ENCODE results near the gene FOXP1.

FOXP1 gene

DNA sequence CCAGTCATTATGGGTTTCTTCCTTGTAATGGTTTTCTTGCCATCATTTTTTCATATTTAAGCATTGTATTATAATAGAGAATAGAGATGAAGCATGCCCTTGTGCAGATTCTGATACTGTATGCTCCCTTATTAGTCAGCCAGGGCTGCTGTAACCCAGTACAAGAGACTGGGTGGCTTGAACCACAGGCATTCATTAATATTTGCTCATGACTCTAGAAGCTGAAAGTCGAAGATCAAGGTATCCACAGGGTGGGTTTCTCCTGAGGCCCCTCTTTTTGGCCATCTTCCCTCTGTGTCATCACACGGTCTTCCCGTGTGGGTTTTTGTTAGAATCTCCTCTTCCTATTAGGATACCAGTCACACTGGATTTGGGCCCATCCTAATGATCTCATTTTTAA lies 74.5 kb downstream of the FOXP1 start:
- H2AFZ ChIP-seq (ENCODE audit: low read length, unreplicated experiment), result no peak overlapping the region
- peaks cover 7% of the 10 kb centered on the region for H3K79me2 ChIP-seq (ENCODE audit: control insufficient read depth, insufficient read depth, low read length, unreplicated experiment)
- H3K27ac ChIP-seq (ENCODE audit: low read depth, low read length), result no peak overlapping the region
- peaks cover 25% of the 10 kb centered on the region for H3K4me1 ChIP-seq (ENCODE audit: control insufficient read depth, insufficient read depth, low read length, unreplicated experiment)
- no peaks in the 10 kb centered on the region for H3K27me3 ChIP-seq (ENCODE audit: insufficient read depth, low read length)
- no peak overlapping the region for H3K4me3 ChIP-seq (ENCODE audit: low read depth, low read length)
- H3K36me3 ChIP-seq (ENCODE audit: insufficient read depth, low read length), result no peaks in the 10 kb centered on the region

DNA sequence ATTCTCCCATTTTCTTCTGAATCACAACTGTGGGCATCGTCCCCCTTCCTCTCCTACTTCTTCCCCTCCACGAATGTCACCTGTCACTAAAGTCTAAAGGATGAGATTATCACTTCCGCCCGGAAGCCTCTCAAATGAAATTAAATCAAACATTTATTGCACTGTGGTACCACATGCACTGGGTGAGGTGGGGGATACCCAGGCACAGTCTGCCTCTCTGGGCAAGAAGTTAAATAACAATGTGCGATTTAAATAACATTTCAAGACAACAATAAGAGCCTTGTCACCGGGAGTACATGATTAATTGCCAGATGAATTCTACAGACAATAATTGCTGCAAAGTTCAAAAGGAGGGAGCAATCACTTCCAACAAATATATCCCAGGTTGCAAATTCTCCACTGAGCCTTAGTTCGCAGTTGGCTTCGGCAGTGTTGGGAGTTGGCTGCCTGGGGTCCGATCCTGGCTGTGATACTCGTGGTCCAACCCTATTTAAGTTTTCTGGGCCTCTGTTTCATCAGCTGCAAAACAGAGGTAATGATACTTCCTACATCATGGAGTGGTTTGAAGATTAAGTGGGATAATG lies 77.7 kb downstream of the FOXP1 start:
- Histone ChIP-seq H3K4me1 (ENCODE audit: control insufficient read depth, insufficient read depth, low read length, unreplicated experiment) (peaks cover 27% of the 10 kb centered on the region), H3K27me3 (ENCODE audit: insufficient read depth, low read length) (no peaks in the 10 kb centered on the region), H3K27ac (ENCODE audit: low read depth, low read length) (no peak overlapping the region), H2AFZ (ENCODE audit: low read length, unreplicated experiment) (no peak overlapping the region), H3K36me3 (ENCODE audit: insufficient read depth, low read length) (no peaks in the 10 kb centered on the region), H3K79me2 (ENCODE audit: control insufficient read depth, insufficient read depth, low read length, unreplicated experiment) (peaks cover 4% of the 10 kb centered on the region), H3K4me3 (ENCODE audit: low read depth, low read length) (no peak overlapping the region)

DNA sequence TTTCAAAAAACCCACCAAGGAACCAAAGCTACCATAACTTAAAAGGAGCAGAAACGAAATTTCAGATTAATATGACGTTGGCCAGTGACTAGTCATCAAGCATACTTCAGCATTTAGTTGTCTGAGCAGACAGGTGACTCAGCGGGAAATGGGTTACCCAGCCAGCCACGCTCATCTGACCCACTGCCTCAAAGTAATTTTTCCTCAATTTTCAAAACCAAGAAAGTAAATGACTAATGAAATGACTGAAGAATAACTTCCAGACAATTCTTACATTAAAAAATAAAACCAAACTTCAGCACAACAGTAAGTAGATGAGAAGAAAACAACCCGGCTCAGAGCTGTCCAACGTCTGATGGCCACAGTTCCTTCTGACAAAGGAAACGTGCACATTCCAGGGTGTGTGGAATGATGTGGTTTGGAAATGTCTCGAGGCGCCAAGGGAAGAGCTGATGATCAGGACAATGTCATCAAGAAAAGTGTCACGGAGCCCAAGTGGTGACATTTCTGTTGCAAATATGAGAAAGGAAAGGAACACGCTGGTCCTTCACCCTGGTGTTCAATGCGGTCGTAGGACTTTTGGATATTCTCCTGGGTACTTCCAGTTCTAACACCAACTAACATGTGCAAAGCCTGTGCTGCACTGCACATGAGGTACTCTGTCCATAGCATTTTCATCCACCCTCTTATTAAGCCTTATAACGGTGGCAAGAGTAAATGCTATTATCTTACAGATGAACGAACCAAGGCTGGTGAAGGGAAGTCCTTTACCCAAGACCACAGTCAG lies 79.1 kb downstream of the FOXP1 start:
- Histone ChIP-seq H3K79me2 (ENCODE audit: control insufficient read depth, insufficient read depth, low read length, unreplicated experiment) (peaks cover 4% of the 10 kb centered on the region), H3K4me1 (ENCODE audit: control insufficient read depth, insufficient read depth, low read length, unreplicated experiment) (peaks cover 22% of the 10 kb centered on the region), H3K27me3 (ENCODE audit: insufficient read depth, low read length) (no peaks in the 10 kb centered on the region), H3K27ac (ENCODE audit: low read depth, low read length) (peak overlapping the region; percentile 99), H2AFZ (ENCODE audit: low read length, unreplicated experiment) (peak overlapping the region; percentile 95), H3K36me3 (ENCODE audit: insufficient read depth, low read length) (no peaks in the 10 kb centered on the region), H3K4me3 (ENCODE audit: low read depth, low read length) (peak overlapping the region; percentile 75)

DNA sequence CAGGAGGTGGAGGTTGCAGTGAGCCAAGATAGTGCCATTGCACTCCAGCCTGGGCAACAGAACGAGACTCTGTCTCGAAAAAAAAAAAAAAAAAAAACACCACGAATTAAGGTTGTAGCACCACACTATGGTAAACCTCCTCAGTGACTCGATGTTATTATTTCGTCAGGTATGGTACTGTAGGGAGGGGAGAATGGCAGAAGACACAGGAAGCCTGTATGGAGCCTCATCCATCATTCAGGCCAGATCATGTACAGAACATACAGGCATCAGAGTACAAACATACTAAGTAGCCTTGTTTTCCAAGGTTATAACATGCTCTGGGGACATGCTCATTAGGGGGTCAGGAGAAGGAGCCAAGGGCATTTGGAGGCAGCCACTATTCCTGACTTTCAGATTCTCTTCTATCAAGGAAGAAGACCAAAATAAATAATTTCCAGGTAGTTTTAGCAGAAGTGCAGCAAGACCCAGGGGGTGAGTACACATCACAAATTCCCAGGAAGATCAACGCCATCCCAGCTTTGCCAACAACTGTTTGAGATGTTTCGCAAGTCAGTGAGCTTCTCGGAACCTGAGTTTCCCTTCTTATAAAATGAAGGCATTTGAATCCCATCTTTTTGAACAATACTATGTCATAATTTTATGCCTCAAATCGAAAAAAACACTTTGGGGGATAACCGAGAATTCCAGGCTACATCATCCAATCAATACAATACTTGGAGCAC lies 79.8 kb downstream of the FOXP1 start:
- H2AFZ ChIP-seq (ENCODE audit: low read length, unreplicated experiment), result peak overlapping the region; percentile 95
- H3K36me3 ChIP-seq (ENCODE audit: insufficient read depth, low read length), result no peaks in the 10 kb centered on the region
- peak overlapping the region; percentile 99 for H3K27ac ChIP-seq (ENCODE audit: low read depth, low read length)
- H3K27me3 ChIP-seq (ENCODE audit: insufficient read depth, low read length), result no peaks in the 10 kb centered on the region
- peak overlapping the region; percentile 75 for H3K4me3 ChIP-seq (ENCODE audit: low read depth, low read length)
- H3K79me2 ChIP-seq (ENCODE audit: control insufficient read depth, insufficient read depth, low read length, unreplicated experiment), result peaks cover 4% of the 10 kb centered on the region
- H3K4me1 ChIP-seq (ENCODE audit: control insufficient read depth, insufficient read depth, low read length, unreplicated experiment), result peaks cover 22% of the 10 kb centered on the region

DNA sequence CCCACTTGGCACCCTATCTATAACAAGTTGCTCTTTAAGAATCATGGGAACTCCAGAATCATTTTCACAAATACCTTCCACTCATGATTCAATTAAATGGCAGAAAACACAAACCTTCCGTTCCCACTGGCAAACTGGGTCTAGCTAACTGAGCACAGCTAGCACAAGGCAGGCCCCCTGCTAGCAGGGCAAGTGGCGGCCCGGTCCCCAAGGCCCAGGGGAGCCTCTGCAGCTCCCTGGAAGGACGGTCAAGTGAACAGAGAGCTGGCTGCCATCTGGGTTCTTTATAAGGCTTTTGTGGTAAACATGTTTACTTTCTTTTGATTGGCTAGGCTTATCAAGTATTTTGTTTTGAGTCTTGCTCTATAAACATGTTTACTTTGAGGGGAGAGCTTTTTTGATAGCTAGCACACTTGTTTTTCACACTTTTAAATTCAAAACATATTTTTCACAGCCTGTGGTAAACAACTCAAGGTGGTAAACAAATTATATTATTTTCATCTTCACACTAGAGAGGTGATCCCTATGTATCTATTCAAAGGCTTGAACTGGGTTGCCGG lies 81.4 kb downstream of the FOXP1 start:
- Histone ChIP-seq H3K79me2 (ENCODE audit: control insufficient read depth, insufficient read depth, low read length, unreplicated experiment) (peaks cover 4% of the 10 kb centered on the region), H3K27ac (ENCODE audit: low read depth, low read length) (0 out of 2 replicates have a peak overlapping the region, but pooled peaks have one; percentile 99), H3K27me3 (ENCODE audit: insufficient read depth, low read length) (no peaks in the 10 kb centered on the region), H3K4me1 (ENCODE audit: control insufficient read depth, insufficient read depth, low read length, unreplicated experiment) (peaks cover 28% of the 10 kb centered on the region), H3K4me3 (ENCODE audit: low read depth, low read length) (no peak overlapping the region), H2AFZ (ENCODE audit: low read length, unreplicated experiment) (no peak overlapping the region), H3K36me3 (ENCODE audit: insufficient read depth, low read length) (no peaks in the 10 kb centered on the region)

DNA sequence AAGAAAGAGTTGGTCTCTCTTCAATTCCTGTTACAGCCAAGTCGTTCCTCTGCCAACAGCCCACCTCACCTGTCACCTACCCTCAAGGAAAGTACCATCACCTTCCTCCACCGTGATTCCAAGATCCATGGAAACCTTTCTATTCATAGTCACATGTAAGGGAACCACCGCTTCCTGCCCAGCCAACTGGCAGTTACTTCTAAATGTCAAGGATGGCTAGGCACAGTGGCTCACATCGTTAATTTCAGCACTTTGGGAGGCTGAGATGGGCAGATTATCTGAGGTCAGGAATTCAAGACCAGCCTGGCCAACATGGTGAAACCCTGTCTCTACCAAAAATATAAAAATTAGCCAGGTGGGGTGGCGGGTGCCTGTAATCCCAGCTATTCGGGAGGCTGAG lies 82.8 kb downstream of the FOXP1 start:
- Histone ChIP-seq H3K36me3 (ENCODE audit: insufficient read depth, low read length) (no peaks in the 10 kb centered on the region), H3K4me1 (ENCODE audit: control insufficient read depth, insufficient read depth, low read length, unreplicated experiment) (peaks cover 41% of the 10 kb centered on the region), H2AFZ (ENCODE audit: low read length, unreplicated experiment) (no peak overlapping the region), H3K27me3 (ENCODE audit: insufficient read depth, low read length) (no peaks in the 10 kb centered on the region), H3K4me3 (ENCODE audit: low read depth, low read length) (no peak overlapping the region), H3K27ac (ENCODE audit: low read depth, low read length) (no peak overlapping the region), H3K79me2 (ENCODE audit: control insufficient read depth, insufficient read depth, low read length, unreplicated experiment) (no peaks in the 10 kb centered on the region)

DNA sequence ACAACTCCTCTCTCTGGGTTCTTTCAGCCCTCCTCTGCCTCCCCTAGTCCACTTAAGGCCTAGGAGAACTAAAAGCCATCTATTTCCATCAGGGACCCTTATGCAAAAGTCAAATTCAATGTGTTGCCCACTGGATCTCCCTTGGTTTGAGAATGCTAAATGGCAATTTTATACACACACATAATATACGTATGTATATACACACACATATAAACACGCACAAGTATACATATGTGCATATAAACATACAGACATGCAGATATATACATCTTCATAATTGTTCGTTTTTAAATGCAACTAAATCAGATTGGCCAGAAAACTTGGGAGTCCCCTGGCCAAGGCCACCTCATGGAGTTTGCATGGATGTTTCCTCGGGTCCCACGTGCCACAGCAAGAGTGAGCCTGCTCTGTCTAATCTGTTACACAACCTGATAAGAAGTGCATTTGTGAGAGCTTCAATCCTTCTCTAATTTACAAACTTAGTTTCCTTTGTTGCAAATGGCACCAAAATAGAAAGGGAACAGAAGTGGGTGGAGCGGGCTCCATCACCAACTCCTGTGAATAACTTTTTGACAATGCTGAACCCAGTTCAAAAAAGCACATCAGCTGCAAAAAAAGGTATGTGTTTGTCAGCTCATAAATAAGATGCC lies 84.2 kb downstream of the FOXP1 start:
- H3K27me3 ChIP-seq (ENCODE audit: insufficient read depth, low read length), result no peaks in the 10 kb centered on the region
- H3K4me1 ChIP-seq (ENCODE audit: control insufficient read depth, insufficient read depth, low read length, unreplicated experiment), result peaks cover 36% of the 10 kb centered on the region
- H3K27ac ChIP-seq (ENCODE audit: low read depth, low read length), result no peak overlapping the region
- no peak overlapping the region for H3K4me3 ChIP-seq (ENCODE audit: low read depth, low read length)
- H3K36me3 ChIP-seq (ENCODE audit: insufficient read depth, low read length), result no peaks in the 10 kb centered on the region
- no peak overlapping the region for H2AFZ ChIP-seq (ENCODE audit: low read length, unreplicated experiment)
- no peaks in the 10 kb centered on the region for H3K79me2 ChIP-seq (ENCODE audit: control insufficient read depth, insufficient read depth, low read length, unreplicated experiment)

DNA sequence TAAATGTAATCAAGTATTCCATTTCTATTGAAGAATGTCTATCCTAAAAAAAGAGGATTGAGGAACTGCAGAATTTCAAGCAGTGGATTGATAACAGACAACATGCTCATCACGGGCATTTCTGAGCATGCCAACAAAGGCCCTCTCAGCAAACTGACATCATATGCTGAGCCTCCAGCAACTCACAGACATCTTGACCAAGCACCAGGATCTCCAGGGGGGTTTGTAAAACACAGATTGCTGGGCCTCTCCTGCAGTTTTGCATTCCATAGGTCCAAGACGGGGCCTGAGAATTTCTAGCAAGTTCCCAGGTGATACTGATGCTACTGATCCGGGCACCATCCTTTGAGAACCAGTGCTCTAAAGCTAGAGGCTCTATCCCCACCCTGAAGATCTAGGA lies 85.0 kb downstream of the FOXP1 start:
- Histone ChIP-seq H3K79me2 (ENCODE audit: control insufficient read depth, insufficient read depth, low read length, unreplicated experiment) (no peaks in the 10 kb centered on the region), H2AFZ (ENCODE audit: low read length, unreplicated experiment) (no peak overlapping the region), H3K27me3 (ENCODE audit: insufficient read depth, low read length) (no peaks in the 10 kb centered on the region), H3K36me3 (ENCODE audit: insufficient read depth, low read length) (no peaks in the 10 kb centered on the region), H3K4me3 (ENCODE audit: low read depth, low read length) (no peak overlapping the region), H3K27ac (ENCODE audit: low read depth, low read length) (no peak overlapping the region), H3K4me1 (ENCODE audit: control insufficient read depth, insufficient read depth, low read length, unreplicated experiment) (peaks cover 33% of the 10 kb centered on the region)

DNA sequence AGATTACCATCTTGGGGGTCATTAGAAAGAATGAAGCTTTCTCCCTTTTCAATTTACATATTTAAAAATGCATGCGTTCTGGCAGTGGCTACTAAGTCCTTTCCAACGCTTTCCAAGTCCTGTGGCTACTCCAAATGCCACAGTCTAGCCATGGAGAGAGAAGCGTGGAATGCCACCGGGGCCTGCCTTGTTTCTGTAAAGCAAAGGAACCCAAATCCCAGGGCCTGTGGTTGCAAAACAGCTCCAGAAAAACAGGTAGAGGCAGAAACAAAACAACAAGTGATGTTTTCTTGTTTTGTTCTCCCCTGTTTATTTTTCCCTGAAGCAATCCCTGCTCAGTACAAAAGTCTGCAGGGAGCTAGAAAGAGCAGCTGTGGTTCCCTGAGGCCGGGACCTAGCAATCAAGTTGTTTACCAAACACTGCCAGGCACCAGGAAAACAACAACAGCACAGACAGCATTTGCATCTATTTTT lies 85.5 kb downstream of the FOXP1 start:
- Histone ChIP-seq H3K27me3 (ENCODE audit: insufficient read depth, low read length) (no peaks in the 10 kb centered on the region), H3K27ac (ENCODE audit: low read depth, low read length) (no peak overlapping the region), H3K79me2 (ENCODE audit: control insufficient read depth, insufficient read depth, low read length, unreplicated experiment) (no peaks in the 10 kb centered on the region), H3K4me1 (ENCODE audit: control insufficient read depth, insufficient read depth, low read length, unreplicated experiment) (peaks cover 33% of the 10 kb centered on the region), H3K4me3 (ENCODE audit: low read depth, low read length) (no peak overlapping the region), H2AFZ (ENCODE audit: low read length, unreplicated experiment) (no peak overlapping the region), H3K36me3 (ENCODE audit: insufficient read depth, low read length) (no peaks in the 10 kb centered on the region)

DNA sequence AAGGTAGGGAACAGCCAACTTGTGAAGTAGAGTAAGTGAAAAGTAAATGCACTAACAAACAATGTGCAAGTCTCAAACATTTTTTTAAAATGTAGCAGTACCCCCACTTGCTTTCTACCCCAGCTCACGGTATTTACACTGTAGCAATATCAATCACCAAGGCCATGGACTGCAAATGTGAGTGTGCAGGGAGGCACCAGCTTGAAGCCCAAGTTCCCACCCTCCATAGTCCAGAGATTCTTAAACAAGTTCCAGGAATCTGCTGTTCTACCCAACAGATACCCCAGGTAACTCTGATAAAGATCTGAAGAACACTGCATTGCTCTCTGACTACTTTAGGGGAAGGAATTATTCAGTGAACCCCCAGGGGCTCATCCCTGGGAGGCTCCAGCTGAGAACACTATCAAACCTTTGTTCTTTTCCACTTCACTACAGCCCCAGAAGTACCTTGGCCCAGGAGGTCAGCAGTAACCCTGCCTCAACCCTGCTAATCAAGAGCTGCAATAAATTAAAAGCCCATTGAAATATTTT lies 86.1 kb downstream of the FOXP1 start:
- Histone ChIP-seq H3K36me3 (ENCODE audit: insufficient read depth, low read length) (no peaks in the 10 kb centered on the region), H2AFZ (ENCODE audit: low read length, unreplicated experiment) (no peak overlapping the region), H3K27ac (ENCODE audit: low read depth, low read length) (peak overlapping the region; percentile 41), H3K79me2 (ENCODE audit: control insufficient read depth, insufficient read depth, low read length, unreplicated experiment) (no peaks in the 10 kb centered on the region), H3K4me1 (ENCODE audit: control insufficient read depth, insufficient read depth, low read length, unreplicated experiment) (peaks cover 33% of the 10 kb centered on the region), H3K4me3 (ENCODE audit: low read depth, low read length) (no peak overlapping the region), H3K27me3 (ENCODE audit: insufficient read depth, low read length) (no peaks in the 10 kb centered on the region)
